K562 (cell line): ENCODE measurements around the gene NPDC1.

Experiments used
- BRD4 ChIP-seq: fragments of 200-600 bp; sonication (generic); IDR thresholded peaks from 2 replicates; pipeline ENCODE4 v1.6.1; 2017; ENCODE audit warnings: inconsistent platforms
- CBX3 ChIP-seq, 2 experiments: IDR thresholded peaks; 1 replicate in 1 of 2; 2 replicates in 1 of 2; pipeline ENCODE4 v1.6.1; 2012; ENCODE audit warnings: inconsistent platforms in 2 of 2, low read length in 2 of 2, borderline replicate concordance in 1 of 2, control low read depth in 1 of 2
- ELF4 ChIP-seq: fragments of 450-650 bp; formaldehyde crosslinking; IDR thresholded peaks from 2 replicates; pipeline ENCODE4 v1.4.0; 2022; ENCODE audit warnings: missing genetic modification characterization
- GTF2A2 ChIP-seq: IDR thresholded peaks from 2 replicates; pipeline ENCODE4 v1.6.1; 2016; ENCODE audit warnings: mild to moderate bottlenecking, missing genetic modification characterization, missing compliant biosample characterization
- HDAC2 ChIP-seq: fragments of 450-650 bp; IDR thresholded peaks from 2 replicates; pipeline ENCODE4 v1.6.1; 2016; ENCODE audit warnings: mild to moderate bottlenecking
- HNRNPL ChIP-seq: fragments of 200-400 bp; formaldehyde crosslinking; IDR thresholded peaks from 2 replicates; pipeline ENCODE4 v1.6.1; 2017; ENCODE audit warnings: low read depth, mild to moderate bottlenecking, low read length
- MAFF ChIP-seq: IDR thresholded peaks from 2 replicates; pipeline ENCODE4 v1.6.1; 2012; ENCODE audit warnings: low read length, improper control_type of control experiment
- NFE2L1 ChIP-seq: fragments of 450-650 bp; IDR thresholded peaks from 2 replicates; pipeline ENCODE4 v1.6.1; 2016; ENCODE audit warnings: missing genetic modification characterization, low read depth, mild to moderate bottlenecking, missing compliant biosample characterization, moderate library complexity, borderline replicate concordance
- SAP30 ChIP-seq: fragments of 200-600 bp; sonication (generic); IDR thresholded peaks from 2 replicates; pipeline ENCODE4 v1.6.1; 2012; ENCODE audit warnings: borderline replicate concordance, low read depth, mild to moderate bottlenecking, moderate library complexity, low read length, control low read depth, inconsistent platforms; ENCODE audit not compliant: insufficient read depth, poor library complexity, severe bottlenecking
- SMC3 ChIP-seq: conservative IDR thresholded peaks from 2 replicates; pipeline ENCODE4 v1.6.1; 2011; ENCODE audit warnings: low read depth, low read length, improper control_type of control experiment; ENCODE audit not compliant: insufficient read depth
- SP1 ChIP-seq: sonication (generic); formaldehyde crosslinking; IDR thresholded peaks from 2 replicates; pipeline ENCODE4 v1.8.1; 2022; ENCODE audit warnings: mild to moderate bottlenecking, missing genetic modification reagents
- TCF7L2 ChIP-seq: fragments of 150-350 bp; IDR thresholded peaks from 2 replicates; pipeline ENCODE4 v1.6.1; 2016; ENCODE audit warnings: low read depth, mild to moderate bottlenecking, low read length, moderate library complexity
- ZNF274 ChIP-seq: IDR thresholded peaks from 2 replicates; pipeline ENCODE4 v1.6.1; 2011; ENCODE audit warnings: low read depth, mild to moderate bottlenecking, low read length, moderate library complexity, borderline replicate concordance
- TF ChIP-seq, protein P1 (sequence below), 3 experiments: IDR thresholded peaks in 2 of 3; conservative IDR thresholded peaks in 1 of 3; 2 replicates each; pipeline ENCODE4 v1.5.1; 2011 to 2012; ENCODE audit warnings: low read length in 3 of 3, mild to moderate bottlenecking in 3 of 3, control low read depth in 2 of 3, improper control_type of control experiment in 1 of 3, inconsistent platforms in 1 of 3, low read depth in 1 of 3, mixed read lengths in 1 of 3, moderate library complexity in 1 of 3; ENCODE audit not compliant: insufficient read depth in 2 of 3

- TF ChIP-seq GTF2A2 (tag) (no peak), SAP30 (no peak), SMC3 (no peak), TCF7L2 (no peak), SP1 (CRISPR knock-in tag) (no peak), NFE2L1 (tag) (no peak), MAFF (no peak), ELF4 (CRISPR knock-in tag) (no peak), HDAC2 (no peak), CBX3 (IDR thresholded peaks at IDR 0.05; ENCODE audit: borderline replicate concordance in 1 of 2, low read length in 2 of 2) (peak in 1 of 2 experiments; percentile 89; a peak in 1 of 3 replicates), BRD4 (no peak), ZNF274 (no peak), HNRNPL (no peak)
- TF ChIP-seq, protein P1, sequence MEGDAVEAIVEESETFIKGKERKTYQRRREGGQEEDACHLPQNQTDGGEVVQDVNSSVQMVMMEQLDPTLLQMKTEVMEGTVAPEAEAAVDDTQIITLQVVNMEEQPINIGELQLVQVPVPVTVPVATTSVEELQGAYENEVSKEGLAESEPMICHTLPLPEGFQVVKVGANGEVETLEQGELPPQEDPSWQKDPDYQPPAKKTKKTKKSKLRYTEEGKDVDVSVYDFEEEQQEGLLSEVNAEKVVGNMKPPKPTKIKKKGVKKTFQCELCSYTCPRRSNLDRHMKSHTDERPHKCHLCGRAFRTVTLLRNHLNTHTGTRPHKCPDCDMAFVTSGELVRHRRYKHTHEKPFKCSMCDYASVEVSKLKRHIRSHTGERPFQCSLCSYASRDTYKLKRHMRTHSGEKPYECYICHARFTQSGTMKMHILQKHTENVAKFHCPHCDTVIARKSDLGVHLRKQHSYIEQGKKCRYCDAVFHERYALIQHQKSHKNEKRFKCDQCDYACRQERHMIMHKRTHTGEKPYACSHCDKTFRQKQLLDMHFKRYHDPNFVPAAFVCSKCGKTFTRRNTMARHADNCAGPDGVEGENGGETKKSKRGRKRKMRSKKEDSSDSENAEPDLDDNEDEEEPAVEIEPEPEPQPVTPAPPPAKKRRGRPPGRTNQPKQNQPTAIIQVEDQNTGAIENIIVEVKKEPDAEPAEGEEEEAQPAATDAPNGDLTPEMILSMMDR (IDR thresholded peaks at IDR 0.05 in 2 of 3, conservative IDR thresholded peaks at IDR 0.05 in 1 of 3; ENCODE audit: insufficient read depth in 2 of 3, low read depth in 1 of 3, low read length in 3 of 3) = no peak
These were observed 55.6 kb downstream of the NPDC1 start for GRCh38 chr9:136990242-136990911.
